H9 (cell line): ENCODE measurements around the gene CPSF6. TPM values are rescaled to one million over a fixed set of nuclear protein-coding genes. Genes with fewer than 3 reads are reported as not detected.

ENCODE experiments used
- DNase-seq: peaks from one replicate; pipeline ENCODE4 v3.0.0-alpha.2; 2017
- H2AFZ ChIP-seq: one replicate; pipeline ENCODE4 v1.6.1; 2013; ENCODE audit warnings: mild to moderate bottlenecking, low read length, control low read depth, moderate library complexity
- H2AK5ac ChIP-seq: 2 replicates; pipeline ENCODE4 v1.6.1; 2013; ENCODE audit warnings: low read length, control low read depth, mixed read lengths; ENCODE audit not compliant: insufficient read length
- H2BK120ac ChIP-seq: one replicate; pipeline ENCODE4 v1.6.1; 2013; ENCODE audit warnings: low read depth, mild to moderate bottlenecking, low read length, control low read depth, inconsistent platforms; ENCODE audit not compliant: poor library complexity, severe bottlenecking
- H2BK12ac ChIP-seq: 2 replicates; pipeline ENCODE4 v1.6.1; 2013; ENCODE audit warnings: low read length, control low read depth, mixed read lengths, low read depth; ENCODE audit not compliant: insufficient read length
- H2BK15ac ChIP-seq: 2 replicates; pipeline ENCODE4 v1.6.1; 2013; ENCODE audit warnings: low read depth, low read length, control low read depth
- H2BK20ac ChIP-seq: one replicate; pipeline ENCODE4 v1.6.1; 2013; ENCODE audit warnings: low read depth, mild to moderate bottlenecking, low read length, control low read depth, inconsistent platforms; ENCODE audit not compliant: poor library complexity, severe bottlenecking
- H2BK5ac ChIP-seq: 2 replicates; pipeline ENCODE4 v1.6.1; 2013; ENCODE audit warnings: low read length, control low read depth, mixed read lengths; ENCODE audit not compliant: insufficient read length
- H3K14ac ChIP-seq: 2 replicates; pipeline ENCODE4 v1.6.1; 2013; ENCODE audit warnings: low read length, control low read depth; ENCODE audit not compliant: insufficient read depth
- H3K18ac ChIP-seq: 2 replicates; pipeline ENCODE4 v1.6.1; 2013; ENCODE audit warnings: low read depth, mild to moderate bottlenecking, mixed read lengths, low read length, control low read depth; ENCODE audit not compliant: insufficient read length
- H3K23ac ChIP-seq: 2 replicates; pipeline ENCODE4 v1.6.1; 2013; ENCODE audit warnings: low read length, control low read depth, mixed read lengths, low read depth; ENCODE audit not compliant: insufficient read length
- H3K23me2 ChIP-seq: 2 replicates; pipeline ENCODE4 v1.6.1; 2013; ENCODE audit warnings: low read depth, mild to moderate bottlenecking, mixed read lengths, low read length, control low read depth; ENCODE audit not compliant: insufficient read length, poor library complexity, severe bottlenecking
- H3K27ac ChIP-seq: 2 replicates; pipeline ENCODE4 v1.5.1; 2013; ENCODE audit warnings: low read length, control low read depth, mixed read lengths, low read depth; ENCODE audit not compliant: insufficient read length
- H3K27me3 ChIP-seq: 2 replicates; pipeline ENCODE4 v1.6.1; 2013; ENCODE audit warnings: low read length, control low read depth, inconsistent platforms; ENCODE audit not compliant: insufficient read depth
- H3K4ac ChIP-seq: 2 replicates; pipeline ENCODE4 v1.6.1; 2013; ENCODE audit warnings: low read depth, mild to moderate bottlenecking, control low read depth, inconsistent platforms, low read length, moderate library complexity
- H3K4me1 ChIP-seq: 2 replicates; pipeline ENCODE4 v1.6.1; 2013; ENCODE audit warnings: low read length, control low read depth, inconsistent platforms; ENCODE audit not compliant: insufficient read depth
- H3K4me2 ChIP-seq: 2 replicates; pipeline ENCODE4 v1.6.1; 2013; ENCODE audit warnings: low read length, control low read depth, mixed read lengths; ENCODE audit not compliant: insufficient read length, insufficient read depth
- H3K56ac ChIP-seq: 2 replicates; pipeline ENCODE4 v1.6.1; 2013; ENCODE audit warnings: low read depth, mild to moderate bottlenecking, mixed read lengths, low read length, control low read depth; ENCODE audit not compliant: insufficient read length
- H3K79me1 ChIP-seq: 2 replicates; pipeline ENCODE4 v1.6.1; 2013; ENCODE audit warnings: low read depth, mild to moderate bottlenecking, moderate library complexity, low read length, control low read depth, inconsistent platforms; ENCODE audit not compliant: insufficient read depth, poor library complexity, severe bottlenecking
- H3K79me2 ChIP-seq: 2 replicates; pipeline ENCODE4 v1.6.1; 2013; ENCODE audit warnings: low read length, control low read depth, inconsistent platforms; ENCODE audit not compliant: insufficient read depth
- H3K9ac ChIP-seq: 2 replicates; pipeline ENCODE4 v1.6.1; 2013; ENCODE audit warnings: low read length, control low read depth, mixed read lengths; ENCODE audit not compliant: insufficient read length; ENCODE audit errors: extremely low read depth
- H3K9me3 ChIP-seq: one replicate; pipeline ENCODE4 v1.6.1; 2013; ENCODE audit warnings: low read depth, low read length, inconsistent platforms; ENCODE audit not compliant: control insufficient read depth
- H3T11ph ChIP-seq: one replicate; pipeline ENCODE4 v1.6.1; 2013; ENCODE audit warnings: mild to moderate bottlenecking, low read length, control low read depth, inconsistent platforms
- H4K20me1 ChIP-seq: one replicate; pipeline ENCODE4 v1.6.1; 2013; ENCODE audit not compliant: control insufficient read depth, insufficient read length, insufficient read depth
- H4K5ac ChIP-seq: 2 replicates; pipeline ENCODE4 v1.6.1; 2013; ENCODE audit warnings: low read depth, mild to moderate bottlenecking, mixed read lengths, low read length, control low read depth; ENCODE audit not compliant: insufficient read length
- H4K8ac ChIP-seq: replicated peaks from 2 replicates; pipeline ENCODE4 v1.6.1; 2013; ENCODE audit warnings: low read length, control low read depth, mixed read lengths, low read depth; ENCODE audit not compliant: insufficient read length
- H4K91ac ChIP-seq: 2 replicates; pipeline ENCODE4 v1.6.1; 2013; ENCODE audit warnings: low read depth, mild to moderate bottlenecking, moderate library complexity, mixed read lengths, low read length, control low read depth; ENCODE audit not compliant: insufficient read length
- H3K27ac Mint-ChIP-seq, 3 experiments: 2 replicates in 2 of 3; 3 replicates in 1 of 3; pipeline ENCODE4 v1.8.0; 2020 to 2021; ENCODE audit warnings: mixed read lengths in 3 of 3, mild to moderate bottlenecking in 1 of 3, moderate library complexity in 1 of 3
- H3K27me3 Mint-ChIP-seq: 2 replicates; pipeline ENCODE4 v1.8.0; 2021; ENCODE audit warnings: low read depth, mild to moderate bottlenecking, moderate library complexity, mixed read lengths
- H3K36me3 Mint-ChIP-seq, 3 experiments: 2 replicates in 2 of 3; 3 replicates in 1 of 3; pipeline ENCODE4 v1.8.0; 2020 to 2021; ENCODE audit warnings: low read depth in 3 of 3, mixed read lengths in 3 of 3; ENCODE audit not compliant: insufficient read depth in 1 of 3
- H3K4me1 Mint-ChIP-seq, 2 experiments: 2 replicates each; pipeline ENCODE4 v1.8.0; 2020; ENCODE audit warnings: mixed read lengths in 2 of 2
- H3K4me3 Mint-ChIP-seq, 2 experiments: 2 replicates in 1 of 2; 3 replicates in 1 of 2; pipeline ENCODE4 v1.8.0; 2020 to 2021; ENCODE audit warnings: mild to moderate bottlenecking in 2 of 2, mixed read lengths in 2 of 2, moderate library complexity in 1 of 2
- H3K9me3 Mint-ChIP-seq, 2 experiments: 2 replicates in 1 of 2; 3 replicates in 1 of 2; pipeline ENCODE4 v1.8.0; 2020; ENCODE audit warnings: mild to moderate bottlenecking in 2 of 2, mixed read lengths in 2 of 2, moderate library complexity in 1 of 2
- CTCF ChIP-seq: fragments of 200-600 bp; sonication (generic); conservative IDR thresholded peaks from 3 replicates; pipeline ENCODE4 v1.8.0; 2021; ENCODE audit warnings: antibody characterized with exemption, mild to moderate bottlenecking
- WGBS: extraction: QIAGEN DNeasy Blood & Tissue Kit; methylation state at CpG from one replicate; pipeline ENCODE4 v1.1.7; 2013; ENCODE audit warnings: missing lambda C conversion rate, low lambda C conversion rate, mixed read lengths; ENCODE audit not compliant: insufficient read length; ENCODE audit errors: extremely low coverage; 5-methylcytosine and 5-hydroxymethylcytosine counted together
- total RNA-seq: library from RNA; stranded (reverse); gene quantifications from 2 replicates; pipeline ENCODE4 v1.2.1, GENCODE V29; 2021

CPSF6 gene
- total RNA-seq, 1 experiment from 2014 or later, result 183 TPM

- H4K91ac ChIP-seq, result no peak overlapping the region
- H4K8ac ChIP-seq, result no peak overlapping the region
- H3K79me2 ChIP-seq, result no peaks in the 10 kb centered on the region
- 100% methylated on average over 1 of the region's 3 CpGs for WGBS
- no peak overlapping the region for H3K56ac ChIP-seq
- H3K23ac ChIP-seq, result no peak overlapping the region
- H2BK5ac ChIP-seq, result no peak overlapping the region
- no peaks in the 10 kb centered on the region for H3K23me2 ChIP-seq
- Mint-ChIP-seq H3K27ac (peak overlapping the region in 1 of 3 experiments; percentile 73; a peak in 2 of 7 replicates), H3K9me3 (no peaks in the 10 kb centered on the region), H3K36me3 (peaks cover 13 to 67% (median 59%) of the 10 kb centered on the region in 3 experiments; a peak in 6 of 7 replicates), H3K4me3 (no peak overlapping the region), H3K27me3 (no peaks in the 10 kb centered on the region), H3K4me1 (no peaks in the 10 kb centered on the region)
- no peak overlapping the region for H2AFZ ChIP-seq
- no peak overlapping the region for H4K5ac ChIP-seq
- no peak overlapping the region for H3K9ac ChIP-seq
- H3K9me3 ChIP-seq, result no peaks in the 10 kb centered on the region
- no peak overlapping the region for H3K14ac ChIP-seq
- H3K4me1 ChIP-seq, result no peaks in the 10 kb centered on the region
- no peak overlapping the region for H2BK15ac ChIP-seq
- H2BK12ac ChIP-seq, result no peak overlapping the region
- H3T11ph ChIP-seq, result no peak overlapping the region
- H3K18ac ChIP-seq, result no peak overlapping the region
- no peak overlapping the region for H3K4me2 ChIP-seq
- no peaks in the 10 kb centered on the region for H3K79me1 ChIP-seq
- H2BK120ac ChIP-seq, result no peak overlapping the region
- H2BK20ac ChIP-seq, result no peak overlapping the region
- H2AK5ac ChIP-seq, result no peak overlapping the region
- DNase-seq, result no peak
- no peak overlapping the region for H3K27ac ChIP-seq
- H3K4ac ChIP-seq, result no peak overlapping the region
- no peaks in the 10 kb centered on the region for H4K20me1 ChIP-seq
- H3K27me3 ChIP-seq, result no peaks in the 10 kb centered on the region
- TF ChIP-seq CTCF, result no peak
Observed at GRCh38 chr12:69266036-69266635, 26.8 kb downstream of the CPSF6 start.
